Measurements from ENCODE around the gene MYO7A.

GRCh38 chr11:77127235-77127911, 673 bp upstream of the MYO7A start:
- TF ChIP-seq EZH2phosphoT487 (IDR thresholded peaks at IDR 0.05; ENCODE audit: insufficient read depth, low read depth): no peak
- TF ChIP-seq EZH2 (IDR thresholded peaks at IDR 0.05; ENCODE audit: insufficient read depth, poor library complexity, severe bottlenecking): no peak
